GM12872 (cell line): ENCODE results near the gene COPA.

Experiments
- CTCF ChIP-seq: IDR thresholded peaks from 3 replicates; pipeline ENCODE4 v1.5.1; 2011; ENCODE audit warnings: low read depth, mild to moderate bottlenecking, low read length, moderate library complexity; ENCODE audit not compliant: insufficient read depth

Gene COPA

GRCh38 chr1:160271025-160271424 is 72.0 kb downstream of the COPA start:
- no peak for TF ChIP-seq CTCF

- no peak for TF ChIP-seq CTCF
Measured at GRCh38 chr1:160267284-160267991, 75.6 kb downstream of the COPA start.

GRCh38 chr1:160264795-160265307 is 78.2 kb downstream of the COPA start:
- TF ChIP-seq CTCF, result no peak

- no peak for TF ChIP-seq CTCF
Measured at GRCh38 chr1:160261893-160262794, 80.9 kb downstream of the COPA start, which contains the start of gene DCAF8. TSS of gene DCAF8 (minus strand) at chr1:160262549. CDS start at chr1:160244008, 18,541 bp downstream.

- no peak for TF ChIP-seq CTCF
Measured at GRCh38 chr1:160261556-160261892, 81.5 kb downstream of the COPA start.

- TF ChIP-seq CTCF, result no peak
Measured at GRCh38 chr1:160260406-160261382, 82.4 kb downstream of the COPA start.
